Uterus (tissue), 4 donors: ENCODE results near the gene HTR4. TPM values are rescaled to one million over a fixed set of nuclear protein-coding genes. Genes with fewer than 3 reads are reported as not detected.

Experiments
- DNase-seq, 2 donors: peaks; one replicate each; pipeline ENCODE4 v3.0.0-alpha.2; 2019 to 2020
- H3K27ac ChIP-seq, 2 donors: fragments of 200-600 bp; sonication (generic); 1 replicate in 1 of 2; 2 replicates in 1 of 2; pipeline ENCODE4 v1.5.1; 2016 to 2018
- H3K27me3 ChIP-seq, 2 donors: fragments of 200-600 bp; sonication (generic); one replicate each; pipeline ENCODE4 v1.5.1; 2018 to 2019; ENCODE audit warnings: control low read depth in 1 of 2
- H3K36me3 ChIP-seq, 2 donors: fragments of 200-600 bp; sonication (generic); one replicate each; pipeline ENCODE4 v1.5.1; 2019; ENCODE audit warnings: control low read depth in 1 of 2
- H3K4me1 ChIP-seq, 2 donors: fragments of 200-600 bp; sonication (generic); one replicate each; pipeline ENCODE4 v1.5.1; 2018 to 2019; ENCODE audit warnings: control low read depth in 1 of 2
- H3K4me3 ChIP-seq, 2 donors: fragments of 200-600 bp; sonication (generic); 1 replicate in 1 of 2; 2 replicates in 1 of 2; pipeline ENCODE4 v1.5.1; 2018 to 2019; ENCODE audit warnings: mild to moderate bottlenecking in 1 of 2
- H3K9me3 ChIP-seq, 2 donors: fragments of 200-600 bp; sonication (generic); one replicate each; pipeline ENCODE4 v1.5.1; 2019; ENCODE audit warnings: control low read depth in 1 of 2
- CTCF ChIP-seq, 4 experiments: fragments of 200-600 bp in 2 of 4; fragments of 450-650 bp in 2 of 4; sonication (generic) in 2 of 4; IDR thresholded peaks; one replicate each; pipeline ENCODE4 v1.5.1; 2016 to 2019; ENCODE audit warnings: antibody characterized with exemption in 4 of 4, mild to moderate bottlenecking in 2 of 4, moderate library complexity in 1 of 4
- POLR2A ChIP-seq, 2 donors: fragments of 450-650 bp; IDR thresholded peaks; one replicate each; pipeline ENCODE4 v1.6.1; 2016; ENCODE audit warnings: antibody characterized with exemption in 2 of 2, mild to moderate bottlenecking in 1 of 2, moderate library complexity in 1 of 2
- intact Hi-C: fragments of 100-400 bp; cut with DNase I; formaldehyde crosslinking; loops from one replicate; pipeline ENCODE4 v1.15.1; 2023; ENCODE audit warnings: low total_unique reads
- total RNA-seq, 4 donors: library from RNA; depleted of rRNA in 3 of 4; stranded (reverse); fragments of >200 nt in 3 of 4; gene quantifications; one replicate each; pipeline versions ENCODE4 v1.1.0 to v1.2.4, GENCODE V29; 2014 to 2023
- donor health status: DM: yes; HTN: yes; CAD: no.

Gene HTR4
- total RNA-seq, 4 donors from 2014 or later = 0.26 to 0.40 TPM; not detected in 2

DNA sequence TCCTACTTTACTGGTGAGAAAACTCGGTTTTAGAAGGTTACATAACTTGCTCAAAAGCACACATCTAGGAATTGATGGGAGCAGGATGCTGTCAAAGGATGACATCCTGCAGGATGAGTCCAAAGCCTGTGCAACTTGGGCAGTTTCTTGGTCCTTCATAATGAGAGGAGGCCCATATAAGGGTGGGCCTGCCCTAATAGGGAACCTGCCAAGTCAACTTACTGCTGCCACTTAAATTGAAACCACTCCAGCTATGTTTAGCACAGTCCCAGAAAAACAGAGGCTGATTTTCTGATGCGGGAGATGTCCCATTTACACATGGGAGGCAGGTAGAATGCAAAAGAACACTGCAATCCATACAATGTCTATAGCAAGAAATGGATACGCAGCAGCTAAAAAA is 208.7 kb downstream of the HTR4 start:
- no peak for DNase-seq
- no peaks in the 10 kb centered on the region for H3K27me3 ChIP-seq
- intact Hi-C loops = no loop called here
- no peak overlapping the region for H3K27ac ChIP-seq
- no peaks in the 10 kb centered on the region for H3K4me1 ChIP-seq
- H3K36me3 ChIP-seq = no peaks in the 10 kb centered on the region
- no peak for TF ChIP-seq POLR2A (IDR thresholded peaks at IDR 0.05)
- TF ChIP-seq CTCF (IDR thresholded peaks at IDR 0.05) = no peak
- H3K9me3 ChIP-seq = no peaks in the 10 kb centered on the region
- H3K4me3 ChIP-seq = no peak overlapping the region

DNA sequence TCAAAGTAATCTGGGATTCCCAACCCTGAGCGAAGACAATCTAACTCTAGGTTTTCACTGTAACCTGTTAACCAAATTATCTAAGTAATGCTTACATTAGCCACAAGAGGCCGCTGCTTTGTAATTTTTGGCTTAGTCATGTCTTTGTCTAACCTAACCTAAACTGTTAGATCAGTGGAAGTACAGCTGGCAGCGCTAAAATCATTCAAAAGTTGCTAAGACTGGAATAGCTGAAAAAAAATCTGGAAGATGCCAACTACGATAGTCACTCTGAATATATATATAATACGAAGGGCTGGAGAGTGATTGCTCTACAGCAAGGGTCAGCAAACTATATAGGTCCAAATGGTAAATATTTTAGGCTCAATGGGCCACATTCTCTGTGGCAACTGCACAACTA is 210.3 kb downstream of the HTR4 start:
- Histone ChIP-seq H3K27me3 (no peaks in the 10 kb centered on the region), H3K4me3 (no peak overlapping the region), H3K9me3 (no peaks in the 10 kb centered on the region), H3K36me3 (no peaks in the 10 kb centered on the region), H3K4me1 (no peaks in the 10 kb centered on the region), H3K27ac (no peak overlapping the region)
- DNase-seq = peak in 1 of 2 donors; percentile 34
- intact Hi-C loops = no loop called here
- TF ChIP-seq CTCF (IDR thresholded peaks at IDR 0.05) (peak; percentile 60 to 84 (median 76)), POLR2A (IDR thresholded peaks at IDR 0.05) (no peak)

GRCh38 chr5:148443241-148443640 is 211.1 kb downstream of the HTR4 start:
- H3K4me3 ChIP-seq = no peak overlapping the region
- intact Hi-C loops = no loop called here
- no peaks in the 10 kb centered on the region for H3K36me3 ChIP-seq
- DNase-seq = no peak
- TF ChIP-seq CTCF (IDR thresholded peaks at IDR 0.05) (no peak), POLR2A (IDR thresholded peaks at IDR 0.05) (no peak)
- no peaks in the 10 kb centered on the region for H3K4me1 ChIP-seq
- H3K9me3 ChIP-seq = no peaks in the 10 kb centered on the region
- H3K27me3 ChIP-seq = no peaks in the 10 kb centered on the region
- no peak overlapping the region for H3K27ac ChIP-seq

DNA sequence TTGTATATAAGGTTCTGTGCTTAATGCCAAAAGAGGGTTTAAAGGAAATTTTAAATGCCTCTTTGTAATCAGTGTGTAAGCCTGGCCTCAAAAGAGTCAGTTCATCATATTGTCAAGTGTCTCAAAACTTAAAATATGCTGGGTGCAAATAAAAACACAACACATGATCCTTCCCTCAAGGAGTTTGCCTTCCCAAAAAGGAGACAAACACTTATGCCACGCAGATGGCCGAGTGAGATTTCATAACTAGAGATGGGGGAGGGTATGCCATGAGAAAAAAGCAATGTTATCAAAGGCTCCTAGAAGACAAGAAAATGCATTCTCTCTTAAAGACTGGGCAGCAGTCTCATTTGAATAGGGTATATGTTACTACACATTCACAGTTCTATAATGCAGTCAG is 215.4 kb downstream of the HTR4 start:
- Histone ChIP-seq H3K4me1 (no peaks in the 10 kb centered on the region), H3K27me3 (no peaks in the 10 kb centered on the region), H3K9me3 (no peaks in the 10 kb centered on the region), H3K36me3 (no peaks in the 10 kb centered on the region), H3K4me3 (no peak overlapping the region), H3K27ac (no peak overlapping the region)
- intact Hi-C loops = no loop called here
- TF ChIP-seq POLR2A (IDR thresholded peaks at IDR 0.05) (no peak), CTCF (IDR thresholded peaks at IDR 0.05) (no peak)
- DNase-seq = no peak

GRCh38 chr5:148437249-148437648 is 217.1 kb downstream of the HTR4 start:
- DNase-seq = no peak
- H3K27me3 ChIP-seq = no peaks in the 10 kb centered on the region
- no peaks in the 10 kb centered on the region for H3K4me1 ChIP-seq
- H3K4me3 ChIP-seq = no peak overlapping the region
- intact Hi-C loops = no loop called here
- H3K27ac ChIP-seq = no peak overlapping the region
- H3K36me3 ChIP-seq = no peaks in the 10 kb centered on the region
- TF ChIP-seq POLR2A (IDR thresholded peaks at IDR 0.05) = no peak
- TF ChIP-seq CTCF (IDR thresholded peaks at IDR 0.05) = no peak
- no peaks in the 10 kb centered on the region for H3K9me3 ChIP-seq
